NCI-H226 (cell line): ENCODE results near the gene FAF1.

ENCODE experiments used
- DNase-seq: peaks from one replicate; pipeline ENCODE4 v3.0.0-alpha.2; 2015

Gene FAF1

GRCh38 chr1:50458507-50458906 lies 501.6 kb downstream of the FAF1 start:
- no peak for DNase-seq

- DNase-seq: no peak
Measured at GRCh38 chr1:50454911-50455310, 505.2 kb downstream of the FAF1 start.

- DNase-seq: no peak
Measured at GRCh38 chr1:50453266-50453665, 506.8 kb downstream of the FAF1 start.

- DNase-seq: no peak
Measured at GRCh38 chr1:50452700-50453099, 507.4 kb downstream of the FAF1 start.

- no peak for DNase-seq
Measured at GRCh38 chr1:50450861-50451653, 509.0 kb downstream of the FAF1 start.

GRCh38 chr1:50447961-50448360 lies 512.1 kb downstream of the FAF1 start:
- DNase-seq: no peak

- DNase-seq: no peak
Measured at GRCh38 chr1:50441183-50441582, 518.9 kb downstream of the FAF1 start.

- DNase-seq: no peak
Measured at GRCh38 chr1:50438945-50439344, 521.1 kb downstream of the FAF1 start.

- DNase-seq: no peak
Measured at GRCh38 chr1:50436489-50436888, 523.6 kb downstream of the FAF1 start.

- no peak for DNase-seq
Measured at GRCh38 chr1:50430010-50430405, 530.1 kb downstream of the FAF1 start.

GRCh38 chr1:50427818-50428779 lies 532.0 kb downstream of the FAF1 start:
- DNase-seq: no peak

GRCh38 chr1:50427086-50427817 lies 532.8 kb downstream of the FAF1 start:
- DNase-seq: no peak

- no peak for DNase-seq
Measured at GRCh38 chr1:50426702-50427085, 533.4 kb downstream of the FAF1 start.

- no peak for DNase-seq
Measured at GRCh38 chr1:50426108-50426700, 533.9 kb downstream of the FAF1 start.

GRCh38 chr1:50425376-50426107 lies 534.5 kb downstream of the FAF1 start:
- DNase-seq: no peak

GRCh38 chr1:50424884-50425375 lies 535.1 kb downstream of the FAF1 start:
- DNase-seq: no peak

- DNase-seq: no peak
Measured at GRCh38 chr1:50424045-50424883, 535.8 kb downstream of the FAF1 start.

- DNase-seq: no peak
Measured at GRCh38 chr1:50423670-50424000, 536.4 kb downstream of the FAF1 start.

GRCh38 chr1:50422946-50423669 lies 537.0 kb downstream of the FAF1 start, which contains the start of gene DMRTA2:
Gene DMRTA2, minus strand, starts transcription at chr1:50423443. Its CDS starts 1,907 bp downstream, at chr1:50421536.
- no peak for DNase-seq

- DNase-seq: no peak
Measured at GRCh38 chr1:50422675-50422945, 537.5 kb downstream of the FAF1 start.
